ENCODE measurements around the gene CLCA4.

DNA sequence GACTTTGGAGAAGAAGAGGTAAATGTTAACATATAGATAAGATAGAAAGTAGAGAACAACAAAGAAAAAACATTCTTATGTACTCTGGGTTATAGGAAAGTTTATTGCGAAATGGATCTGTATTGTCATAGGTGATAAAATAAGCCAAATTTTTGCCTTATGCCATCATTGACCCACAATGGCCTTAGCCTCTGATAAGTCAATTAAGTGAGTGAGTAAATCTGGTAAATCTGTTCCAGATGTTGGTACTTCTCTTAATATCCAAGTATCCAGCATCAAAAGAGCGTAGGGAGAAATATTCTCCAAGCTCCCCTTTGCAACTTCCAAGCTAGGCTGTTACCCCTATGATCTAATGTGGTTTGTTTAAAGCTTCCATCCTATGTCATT, 38.3 kb upstream of the CLCA4 start:
- TF ChIP-seq, protein P1, sequence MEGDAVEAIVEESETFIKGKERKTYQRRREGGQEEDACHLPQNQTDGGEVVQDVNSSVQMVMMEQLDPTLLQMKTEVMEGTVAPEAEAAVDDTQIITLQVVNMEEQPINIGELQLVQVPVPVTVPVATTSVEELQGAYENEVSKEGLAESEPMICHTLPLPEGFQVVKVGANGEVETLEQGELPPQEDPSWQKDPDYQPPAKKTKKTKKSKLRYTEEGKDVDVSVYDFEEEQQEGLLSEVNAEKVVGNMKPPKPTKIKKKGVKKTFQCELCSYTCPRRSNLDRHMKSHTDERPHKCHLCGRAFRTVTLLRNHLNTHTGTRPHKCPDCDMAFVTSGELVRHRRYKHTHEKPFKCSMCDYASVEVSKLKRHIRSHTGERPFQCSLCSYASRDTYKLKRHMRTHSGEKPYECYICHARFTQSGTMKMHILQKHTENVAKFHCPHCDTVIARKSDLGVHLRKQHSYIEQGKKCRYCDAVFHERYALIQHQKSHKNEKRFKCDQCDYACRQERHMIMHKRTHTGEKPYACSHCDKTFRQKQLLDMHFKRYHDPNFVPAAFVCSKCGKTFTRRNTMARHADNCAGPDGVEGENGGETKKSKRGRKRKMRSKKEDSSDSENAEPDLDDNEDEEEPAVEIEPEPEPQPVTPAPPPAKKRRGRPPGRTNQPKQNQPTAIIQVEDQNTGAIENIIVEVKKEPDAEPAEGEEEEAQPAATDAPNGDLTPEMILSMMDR (IDR thresholded peaks at IDR 0.05 in 2 of 3, conservative IDR thresholded peaks at IDR 0.05 in 1 of 3; ENCODE audit: control insufficient read depth in 2 of 3, extremely low read depth in 1 of 3, insufficient read depth in 1 of 3, low read depth in 3 of 3, low read length in 3 of 3): no peak
- TF ChIP-seq MTA3 (IDR thresholded peaks at IDR 0.05; ENCODE audit: borderline replicate concordance, low read length) (no peak), ETV6 (conservative IDR thresholded peaks at IDR 0.05 in 1 of 2, IDR thresholded peaks at IDR 0.05 in 1 of 2; ENCODE audit: borderline replicate concordance in 1 of 2, low read depth in 1 of 2) (no peak)

Measured in GM12878 (cell line).